Measurements from ENCODE around the gene GPR55. TPM values are rescaled to one million over a fixed set of nuclear protein-coding genes. Genes with fewer than 3 reads are reported as not detected.

The GPR55 gene
- total and polyA plus RNA-seq, 2 of the 8 experiments (the other 6 are each of a cell fraction or from before 2014, with no cell fraction given) = not detected

- FAIRE-seq (no peak), DNase-seq (ENCODE audit: low read depth in 1 of 2, low spot score in 2 of 2) (no peak)
- H4K5ac ChIP-seq (ENCODE audit: insufficient read length, low read depth, low read length) = no peak overlapping the region
- no peak overlapping the region for H2AK5ac ChIP-seq (ENCODE audit: low read depth, low read length)
- POLR2A ChIA-PET (ENCODE audit: partially characterized antibody) = no interaction called here
- no peak overlapping the region for H2BK5ac ChIP-seq (ENCODE audit: low read depth, low read length)
- H4K91ac ChIP-seq (replicated peaks; ENCODE audit: insufficient read length, low read length) = no peak overlapping the region
- no peak overlapping the region for H3K23ac ChIP-seq (ENCODE audit: insufficient read length)
- H3K9ac ChIP-seq (replicated peaks in 1 of 4; ENCODE audit: extremely low read depth in 1 of 4, low read depth in 3 of 4, low read length in 3 of 4) = no peak overlapping the region
- CTCF ChIA-PET (ENCODE audit: partially characterized antibody) = interaction anchor here (7.0 to 7.1 kb wide), 2 partner anchors 11 to 50 kb away, joined by 49 read pairs; partner anchors contain the start of gene GPR55
- H2BK20ac ChIP-seq (ENCODE audit: low read length) = no peak overlapping the region
- H2BK12ac ChIP-seq (ENCODE audit: low read depth, low read length) = no peak overlapping the region
- no peak overlapping the region for H4K8ac ChIP-seq (ENCODE audit: extremely low read depth, insufficient read depth, low read length)
- peaks cover 0 to 9% (median 4%) of the 10 kb centered on the region in 4 experiments; a peak in 3 of 7 replicates for H3K4me1 ChIP-seq (replicated peaks in 1 of 4; ENCODE audit: control insufficient read depth in 3 of 4, insufficient read depth in 4 of 4, low read length in 3 of 4)
- TF ChIP-seq TAF1 (IDR thresholded peaks at IDR 0.05; ENCODE audit: low read depth, low read length) (no peak), POLR2A (IDR thresholded peaks at IDR 0.05; ENCODE audit: control extremely low read depth in 1 of 2, low read depth in 2 of 2, low read length in 2 of 2) (no peak), CHD2 (IDR thresholded peaks at IDR 0.05; ENCODE audit: low read length) (no peak), NRF1 (IDR thresholded peaks at IDR 0.05; ENCODE audit: low read depth, low read length) (no peak), EGR1 (IDR thresholded peaks at IDR 0.05; ENCODE audit: borderline replicate concordance, low read depth, low read length) (no peak), TBP (IDR thresholded peaks at IDR 0.05; ENCODE audit: low read depth, low read length) (no peak)
- H2AFZ ChIP-seq (ENCODE audit: low read length) = no peak overlapping the region
- no peaks in the 10 kb centered on the region for H3K79me1 ChIP-seq (ENCODE audit: low read depth, low read length)
- H3K27me3 ChIP-seq (replicated peaks in 1 of 4; ENCODE audit: control insufficient read depth in 3 of 4, extremely low read depth in 1 of 4, insufficient read depth in 3 of 4, low read length in 3 of 4) = no peaks in the 10 kb centered on the region
- H3K23me2 ChIP-seq (ENCODE audit: low read depth, low read length) = no peaks in the 10 kb centered on the region
- no peak overlapping the region for H3K27ac ChIP-seq (ENCODE audit: low read depth, low read length)
- no peak overlapping the region for H3K14ac ChIP-seq (ENCODE audit: insufficient read length)
- no peak overlapping the region for H3K4me2 ChIP-seq (ENCODE audit: insufficient read depth in 1 of 2, low read depth in 2 of 2, low read length in 2 of 2)
- H2BK15ac ChIP-seq (ENCODE audit: low read length) = no peak overlapping the region
- H2BK120ac ChIP-seq (replicated peaks; ENCODE audit: low read depth, low read length) = no peak overlapping the region
- H3K4ac ChIP-seq (replicated peaks; ENCODE audit: insufficient read length, low read depth, low read length) = no peak overlapping the region
- H4K20me1 ChIP-seq (replicated peaks in 1 of 2; ENCODE audit: control insufficient read depth in 1 of 2, insufficient read depth in 2 of 2, low read length in 2 of 2) = no peaks in the 10 kb centered on the region
- H3K56ac ChIP-seq (replicated peaks; ENCODE audit: insufficient read length, low read depth, low read length) = no peak overlapping the region
- no peak overlapping the region for H3K18ac ChIP-seq (ENCODE audit: extremely low read depth, low read length)
- WGBS, 2 experiments (ENCODE audit: extremely low coverage in 1 of 2, insufficient coverage in 1 of 2, insufficient read length in 1 of 2, insufficient replicate concordance in 2 of 2, low coverage in 1 of 2, low lambda C conversion rate in 2 of 2, missing lambda C conversion rate in 1 of 2) = 80% methylated on average over 4 of the region's 4 CpGs; no CpG with 5 or more reads in 1 of the 2 experiments
- H3K9me3 ChIP-seq (ENCODE audit: insufficient read depth in 2 of 2, low read depth in 1 of 2, low read length in 1 of 2) = no peaks in the 10 kb centered on the region
- H3K36me3 ChIP-seq (ENCODE audit: control insufficient read depth in 2 of 4, insufficient read depth in 4 of 4, low read length in 3 of 4) = no peaks in the 10 kb centered on the region
- H3K79me2 ChIP-seq (ENCODE audit: control insufficient read depth in 1 of 2, insufficient read depth in 2 of 2, low read length in 2 of 2) = no peaks in the 10 kb centered on the region
- no peak overlapping the region for H3K4me3 ChIP-seq (ENCODE audit: extremely low read depth in 1 of 4, insufficient read depth in 2 of 4, low read depth in 3 of 4, low read length in 4 of 4)
Measured at GRCh38 chr2:230937362-230937761, 12.3 kb upstream of the GPR55 start.

Measured in H1 (cell line).